DOHH2 (cell line): ENCODE results near the gene CYP2E1.

Source experiments
- H3F3A ChIP-seq: fragments of 200-600 bp; sonication (generic), shearing (Covaris generic); 2 replicates; pipeline ENCODE4 v1.6.0; 2016; ENCODE audit warnings: antibody characterized with exemption, mild to moderate bottlenecking; ENCODE audit not compliant: control insufficient read depth, insufficient read depth
- H3K27ac ChIP-seq: fragments of 200-600 bp; sonication (generic); 2 replicates; pipeline ENCODE4 v1.5.1; 2014; ENCODE audit warnings: low read depth, mild to moderate bottlenecking, low read length, moderate library complexity
- H3K27me3 ChIP-seq: fragments of 200-600 bp; sonication (generic); 2 replicates; pipeline ENCODE4 v1.6.1; 2014; ENCODE audit warnings: mild to moderate bottlenecking, low read length, mixed read lengths; ENCODE audit not compliant: control insufficient read depth
- H3K36me3 ChIP-seq: fragments of 200-600 bp; sonication (generic); 2 replicates; pipeline ENCODE4 v1.6.1; 2014; ENCODE audit warnings: mild to moderate bottlenecking, low read length, moderate library complexity, mixed read lengths; ENCODE audit not compliant: control insufficient read depth
- H3K4me1 ChIP-seq: fragments of 200-600 bp; sonication (generic); 2 replicates; pipeline ENCODE4 v1.6.1; 2014; ENCODE audit warnings: mild to moderate bottlenecking, low read length, mixed read lengths; ENCODE audit not compliant: control insufficient read depth
- H3K4me2 ChIP-seq: fragments of 200-600 bp; sonication (generic); 2 replicates; pipeline ENCODE4 v1.6.0; 2014; ENCODE audit warnings: mild to moderate bottlenecking, low read length, moderate library complexity
- H3K4me3 ChIP-seq: fragments of 200-600 bp; sonication (generic); 2 replicates; pipeline ENCODE4 v1.5.1; 2014; ENCODE audit warnings: mild to moderate bottlenecking, low read length, mixed read lengths
- H3K79me2 ChIP-seq: fragments of 200-600 bp; sonication (generic); 2 replicates; pipeline ENCODE4 v1.6.1; 2014; ENCODE audit warnings: mild to moderate bottlenecking, low read length, mixed read lengths; ENCODE audit not compliant: control insufficient read depth
- H3K9me2 ChIP-seq: fragments of 200-600 bp; sonication (generic); replicated peaks from 2 replicates; pipeline ENCODE4 v1.6.1; 2014; ENCODE audit warnings: mild to moderate bottlenecking, low read length, mixed read lengths; ENCODE audit not compliant: control insufficient read depth
- H3K9me3 ChIP-seq: fragments of 200-600 bp; sonication (generic); 2 replicates; pipeline ENCODE4 v1.6.1; 2014; ENCODE audit warnings: antibody characterized with exemption, low read length, mixed read lengths; ENCODE audit not compliant: control insufficient read depth, insufficient read depth
- H4K20me1 ChIP-seq: fragments of 200-600 bp; sonication (generic); 2 replicates; pipeline ENCODE4 v1.6.0; 2014; ENCODE audit warnings: low read depth, mild to moderate bottlenecking, antibody characterized with exemption, low read length, moderate library complexity; ENCODE audit not compliant: control insufficient read depth, insufficient read depth
- CTCF ChIP-seq: fragments of 200-600 bp; sonication (generic); IDR thresholded peaks from one replicate; pipeline ENCODE4 v1.5.1; 2014; ENCODE audit warnings: antibody characterized with exemption, mild to moderate bottlenecking, low read depth, low read length; ENCODE audit not compliant: poor library complexity, severe bottlenecking
- EZH2phosphoT487 ChIP-seq: fragments of 200-600 bp; sonication (generic); IDR thresholded peaks from 2 replicates; pipeline ENCODE4 v1.6.1; 2017; ENCODE audit warnings: borderline replicate concordance, mild to moderate bottlenecking, antibody characterized with exemption, low read length, moderate library complexity, mixed read lengths

CYP2E1 gene

GRCh38 chr10:133484818-133485217 is 42.3 kb upstream of the CYP2E1 start:
- no peak overlapping the region for H3K27ac ChIP-seq

GRCh38 chr10:133487085-133487484 is 40.1 kb upstream of the CYP2E1 start:
- H3F3A ChIP-seq = no peaks in the 10 kb centered on the region
- no peak overlapping the region for H3K27ac ChIP-seq
- TF ChIP-seq CTCF (no peak), EZH2phosphoT487 (no peak)
- H3K27me3 ChIP-seq = no peaks in the 10 kb centered on the region
- H3K4me2 ChIP-seq = no peak overlapping the region
- no peak overlapping the region for H3K4me3 ChIP-seq
- H4K20me1 ChIP-seq = no peaks in the 10 kb centered on the region
- H3K36me3 ChIP-seq = no peaks in the 10 kb centered on the region
- peaks cover 3% of the 10 kb centered on the region for H3K9me3 ChIP-seq
- H3K79me2 ChIP-seq = no peaks in the 10 kb centered on the region
- no peaks in the 10 kb centered on the region for H3K9me2 ChIP-seq
- H3K4me1 ChIP-seq = no peaks in the 10 kb centered on the region

More at GRCh38 chr10:133484818-133485217, 42.3 kb upstream of the CYP2E1 start:
- no peaks in the 10 kb centered on the region for H3K9me2 ChIP-seq
- H4K20me1 ChIP-seq = no peaks in the 10 kb centered on the region
- no peaks in the 10 kb centered on the region for H3K4me1 ChIP-seq
- TF ChIP-seq EZH2phosphoT487 = no peak
- TF ChIP-seq CTCF = no peak
- H3K4me2 ChIP-seq = no peak overlapping the region
- peaks cover 3% of the 10 kb centered on the region for H3K9me3 ChIP-seq
- H3K36me3 ChIP-seq = no peaks in the 10 kb centered on the region
- H3K79me2 ChIP-seq = no peaks in the 10 kb centered on the region
- H3K27me3 ChIP-seq = no peaks in the 10 kb centered on the region
- no peaks in the 10 kb centered on the region for H3F3A ChIP-seq
- H3K4me3 ChIP-seq = no peak overlapping the region

GRCh38 chr10:133488354-133488753 is 38.8 kb upstream of the CYP2E1 start:
- no peaks in the 10 kb centered on the region for H3K9me2 ChIP-seq
- no peak for TF ChIP-seq EZH2phosphoT487
- TF ChIP-seq CTCF = no peak
- H3K9me3 ChIP-seq = peaks cover 3% of the 10 kb centered on the region
- no peaks in the 10 kb centered on the region for H3K27me3 ChIP-seq
- no peak overlapping the region for H3K4me2 ChIP-seq
- H3K79me2 ChIP-seq = no peaks in the 10 kb centered on the region
- H3K27ac ChIP-seq = no peak overlapping the region
- no peaks in the 10 kb centered on the region for H4K20me1 ChIP-seq
- no peaks in the 10 kb centered on the region for H3K4me1 ChIP-seq
- H3F3A ChIP-seq = no peaks in the 10 kb centered on the region
- no peak overlapping the region for H3K4me3 ChIP-seq
- H3K36me3 ChIP-seq = no peaks in the 10 kb centered on the region
